Keratinocyte (primary cell): ENCODE data around the gene ALG12. TPM values are rescaled to one million over a fixed set of nuclear protein-coding genes. Genes with fewer than 3 reads are reported as not detected.

Experiments
- DNase-seq: peaks from one replicate; pipeline ENCODE4 v3.0.0-alpha.2; 2011; ENCODE audit warnings: low read depth, missing footprints, low spot score
- FAIRE-seq: peaks from 2 replicates; lab custom pipeline; 2011; peaks lifted over from hg19 to GRCh38; lab: Jason Lieb, UNC
- H2AFZ ChIP-seq: 2 replicates; pipeline ENCODE4 v1.6.0; 2012; ENCODE audit warnings: low read length, control low read depth, inconsistent platforms; ENCODE audit not compliant: control insufficient read depth
- H3K27ac ChIP-seq: 2 replicates; pipeline ENCODE4 v1.5.1; 2011; ENCODE audit warnings: low read length; ENCODE audit not compliant: control insufficient read depth, insufficient read depth
- H3K27me3 ChIP-seq: 3 replicates; pipeline ENCODE4 v1.6.0; 2011; ENCODE audit warnings: low read length; ENCODE audit not compliant: control insufficient read depth, insufficient read depth; ENCODE audit errors: extremely low read depth
- H3K36me3 ChIP-seq, 2 experiments: 2 replicates in 1 of 2; 3 replicates in 1 of 2; pipeline ENCODE4 v1.5.1; 2011; ENCODE audit warnings: low read length in 2 of 2, mild to moderate bottlenecking in 1 of 2; ENCODE audit not compliant: control insufficient read depth in 2 of 2, insufficient read depth in 2 of 2; ENCODE audit errors: extremely low read depth in 1 of 2
- H3K4me1 ChIP-seq: 3 replicates; pipeline ENCODE4 v1.5.1; 2011; ENCODE audit warnings: low read length; ENCODE audit not compliant: control insufficient read depth, insufficient read depth; ENCODE audit errors: extremely low read depth
- H3K4me2 ChIP-seq: 3 replicates; pipeline ENCODE4 v1.6.0; 2011; ENCODE audit warnings: low read depth, low read length; ENCODE audit not compliant: control insufficient read depth, insufficient read depth; ENCODE audit errors: extremely low read depth
- H3K4me3 ChIP-seq, 3 experiments: fragments of 200-600 bp in 1 of 3; sonication (generic) in 1 of 3; 2 replicates in 2 of 3; 3 replicates in 1 of 3; pipeline ENCODE4 v1.5.1; 2011 to 2016; ENCODE audit warnings: low read length in 3 of 3, mild to moderate bottlenecking in 3 of 3, control low read depth in 2 of 3, inconsistent platforms in 1 of 3, low read depth in 1 of 3, mixed read lengths in 1 of 3, mixed run types in 1 of 3, moderate library complexity in 1 of 3; ENCODE audit not compliant: control insufficient read depth in 2 of 3, insufficient read depth in 2 of 3; ENCODE audit errors: extremely low read depth in 1 of 3
- H3K79me2 ChIP-seq: 2 replicates; pipeline ENCODE4 v1.6.0; 2012; ENCODE audit warnings: low read length; ENCODE audit not compliant: control insufficient read depth, insufficient read depth
- H3K9ac ChIP-seq: 3 replicates; pipeline ENCODE4 v1.6.0; 2011; ENCODE audit warnings: low read length; ENCODE audit not compliant: control insufficient read depth, insufficient read depth; ENCODE audit errors: extremely low read depth
- H3K9me1 ChIP-seq: 3 replicates; pipeline ENCODE4 v1.6.0; 2011; ENCODE audit warnings: low read length; ENCODE audit not compliant: control insufficient read depth, insufficient read depth; ENCODE audit errors: extremely low read depth
- H3K9me3 ChIP-seq: 2 replicates; pipeline ENCODE4 v1.5.1; 2012; ENCODE audit warnings: low read depth, low read length; ENCODE audit not compliant: control insufficient read depth
- H4K20me1 ChIP-seq: 3 replicates; pipeline ENCODE4 v1.6.0; 2011; ENCODE audit warnings: low read length; ENCODE audit not compliant: control insufficient read depth, insufficient read depth; ENCODE audit errors: extremely low read depth
- EZH2 ChIP-seq: IDR thresholded peaks from one replicate; pipeline ENCODE4 v1.6.1; 2012; ENCODE audit warnings: inconsistent platforms, mild to moderate bottlenecking, low read length, moderate library complexity
- dilution Hi-C: fragments of 300-500 bp; cut with MboI; formaldehyde crosslinking; loops from one replicate; pipeline ENCODE4 v1.7.0; 2020; ENCODE audit warnings: low sequenced_read_pairs; ENCODE audit not compliant: extremely low pct_ligation_motif_present
- polyA plus RNA-seq, 5 experiments: library from polyadenylated mRNA; depleted of rRNA in 3 of 5; stranded (reverse) in 3 of 5; stranded (forward) in 1 of 5; unstranded in 1 of 5; fragments of >200 nt; gene quantifications; 1 replicate in 1 of 5; 2 replicates in 3 of 5; 3 replicates in 1 of 5; pipeline versions ENCODE4 v1.2.1 to v1.2.3, GENCODE V29; 2011 to 2012; ENCODE audit warnings: missing spikeins in 2 of 5, low read depth in 1 of 5, low replicate concordance in 1 of 5
- TF ChIP-seq, protein P1 (sequence below), 3 experiments: IDR thresholded peaks in 1 of 3; conservative IDR thresholded peaks in 1 of 3; optimal IDR thresholded peaks in 1 of 3; 2 replicates in 2 of 3; 3 replicates in 1 of 3; pipeline versions ENCODE3 to v1.5.1; 2011; ENCODE audit warnings: low read length in 3 of 3, mild to moderate bottlenecking in 3 of 3, moderate library complexity in 2 of 3, control low read depth in 1 of 3, inconsistent platforms in 1 of 3; ENCODE audit not compliant: insufficient read depth in 2 of 3; ENCODE audit errors: extremely low read depth in 1 of 3

Gene ALG12
- polyA plus RNA-seq, 1 donor (not counting 4 experiments of a cell fraction or from before 2014, with no cell fraction given) = 6.3 TPM

DNA sequence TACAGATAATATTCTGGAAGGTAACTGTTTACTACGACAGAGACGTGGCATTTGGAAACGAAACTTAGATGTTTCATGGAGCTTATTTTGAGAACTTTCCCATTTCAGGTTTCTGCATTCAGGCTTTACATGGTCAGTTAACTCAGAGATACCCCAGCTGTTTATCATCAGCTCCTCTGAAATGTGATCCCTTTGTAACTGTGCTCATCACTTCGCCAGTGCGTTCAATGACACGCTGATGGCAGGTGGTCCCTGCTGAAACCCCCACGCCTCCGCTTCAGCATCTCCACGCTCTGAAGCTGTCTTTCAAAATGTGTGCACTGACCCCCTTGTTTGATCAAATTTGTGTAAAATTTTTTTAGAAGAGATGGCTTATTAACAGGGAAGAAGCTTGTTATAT is 30.5 kb downstream of the ALG12 start:
- no peak overlapping the region for H2AFZ ChIP-seq
- DNase-seq (no peak), FAIRE-seq (no peak)
- no peak overlapping the region for H3K27ac ChIP-seq
- no peak overlapping the region for H3K4me3 ChIP-seq
- dilution Hi-C loops = no loop called here
- H3K9me1 ChIP-seq = no peaks in the 10 kb centered on the region
- H3K9me3 ChIP-seq = no peaks in the 10 kb centered on the region
- H3K36me3 ChIP-seq = peaks cover 22 to 29% of the 10 kb centered on the region in 2 experiments
- no peak overlapping the region for H3K4me2 ChIP-seq
- H4K20me1 ChIP-seq = no peaks in the 10 kb centered on the region
- peaks cover 29% of the 10 kb centered on the region for H3K79me2 ChIP-seq
- H3K4me1 ChIP-seq = peaks cover 3% of the 10 kb centered on the region
- no peaks in the 10 kb centered on the region for H3K27me3 ChIP-seq
- no peak for TF ChIP-seq EZH2
- TF ChIP-seq, protein P1, sequence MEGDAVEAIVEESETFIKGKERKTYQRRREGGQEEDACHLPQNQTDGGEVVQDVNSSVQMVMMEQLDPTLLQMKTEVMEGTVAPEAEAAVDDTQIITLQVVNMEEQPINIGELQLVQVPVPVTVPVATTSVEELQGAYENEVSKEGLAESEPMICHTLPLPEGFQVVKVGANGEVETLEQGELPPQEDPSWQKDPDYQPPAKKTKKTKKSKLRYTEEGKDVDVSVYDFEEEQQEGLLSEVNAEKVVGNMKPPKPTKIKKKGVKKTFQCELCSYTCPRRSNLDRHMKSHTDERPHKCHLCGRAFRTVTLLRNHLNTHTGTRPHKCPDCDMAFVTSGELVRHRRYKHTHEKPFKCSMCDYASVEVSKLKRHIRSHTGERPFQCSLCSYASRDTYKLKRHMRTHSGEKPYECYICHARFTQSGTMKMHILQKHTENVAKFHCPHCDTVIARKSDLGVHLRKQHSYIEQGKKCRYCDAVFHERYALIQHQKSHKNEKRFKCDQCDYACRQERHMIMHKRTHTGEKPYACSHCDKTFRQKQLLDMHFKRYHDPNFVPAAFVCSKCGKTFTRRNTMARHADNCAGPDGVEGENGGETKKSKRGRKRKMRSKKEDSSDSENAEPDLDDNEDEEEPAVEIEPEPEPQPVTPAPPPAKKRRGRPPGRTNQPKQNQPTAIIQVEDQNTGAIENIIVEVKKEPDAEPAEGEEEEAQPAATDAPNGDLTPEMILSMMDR (optimal IDR thresholded peaks at IDR 0.05 in 1 of 3, IDR thresholded peaks at IDR 0.05 in 1 of 3, conservative IDR thresholded peaks at IDR 0.05 in 1 of 3; ENCODE audit: extremely low read depth in 1 of 3, insufficient read depth in 2 of 3, low read length in 3 of 3) = no peak
- no peak overlapping the region for H3K9ac ChIP-seq

DNA sequence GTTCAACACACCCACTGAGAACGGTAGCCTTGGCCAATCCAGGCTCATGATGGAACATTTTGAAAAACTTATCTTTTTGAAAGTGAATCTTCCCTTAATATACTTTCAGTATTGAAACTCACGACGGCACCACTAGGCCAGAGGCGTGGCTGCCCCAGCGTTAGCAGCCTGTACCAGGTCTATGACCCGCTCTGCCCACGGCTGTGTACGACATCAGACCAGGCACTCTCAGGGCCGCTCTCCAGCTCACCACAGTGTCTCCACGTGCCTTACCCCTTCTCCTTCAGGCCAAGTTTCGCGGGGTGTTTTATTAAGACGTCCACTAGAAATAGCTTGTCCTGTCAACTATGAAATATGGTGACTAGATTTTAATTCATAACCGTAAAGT is 31.2 kb downstream of the ALG12 start:
- TF ChIP-seq, protein P1 (optimal IDR thresholded peaks at IDR 0.05 in 1 of 3, IDR thresholded peaks at IDR 0.05 in 1 of 3, conservative IDR thresholded peaks at IDR 0.05 in 1 of 3; ENCODE audit: extremely low read depth in 1 of 3, insufficient read depth in 2 of 3, low read length in 3 of 3) = no peak
- no peak for TF ChIP-seq EZH2
- no peaks in the 10 kb centered on the region for H4K20me1 ChIP-seq
- H3K4me3 ChIP-seq = no peak overlapping the region
- no peak overlapping the region for H3K4me2 ChIP-seq
- no peaks in the 10 kb centered on the region for H3K9me1 ChIP-seq
- peaks cover 35% of the 10 kb centered on the region for H3K79me2 ChIP-seq
- H3K4me1 ChIP-seq = peaks cover 3% of the 10 kb centered on the region
- H3K36me3 ChIP-seq = peaks cover 19 to 23% of the 10 kb centered on the region in 2 experiments
- H3K9ac ChIP-seq = no peak overlapping the region
- H3K27me3 ChIP-seq = no peaks in the 10 kb centered on the region
- FAIRE-seq (no peak), DNase-seq (no peak)
- no peaks in the 10 kb centered on the region for H3K9me3 ChIP-seq
- no peak overlapping the region for H2AFZ ChIP-seq
- dilution Hi-C loops = no loop called here
- no peak overlapping the region for H3K27ac ChIP-seq
